Cardiac muscle cell (in vitro differentiated cells and primary cell): Measurements from ENCODE around the gene ADCY3. TPM values are rescaled to one million over a fixed set of nuclear protein-coding genes. Genes with fewer than 3 reads are reported as not detected.
A peak's percentile ranks its signal among the peaks of the same experiment; 100 is the strongest.

ENCODE experiments used
- DNase-seq, 2 donors: peaks; one replicate each; pipeline versions ENCODE4 v3.0.0 to v3.0.0-alpha.2; 2010 to 2017; ENCODE audit warnings: low read depth in 1 of 2, low spot score in 1 of 2
- H3K27ac ChIP-seq: fragments of 200-600 bp; sonication (generic); 2 replicates; pipeline ENCODE4 v1.5.1; 2016
- H3K27me3 ChIP-seq: fragments of 200-600 bp; sonication (generic); 2 replicates; pipeline ENCODE4 v1.6.0; 2016; ENCODE audit warnings: control low read depth
- H3K36me3 ChIP-seq: fragments of 200-600 bp; sonication (generic); 2 replicates; pipeline ENCODE4 v1.5.1; 2016; ENCODE audit warnings: control low read depth
- H3K4me1 ChIP-seq: fragments of 200-600 bp; sonication (generic); 2 replicates; pipeline ENCODE4 v1.8.1; 2017; ENCODE audit warnings: low read depth, mild to moderate bottlenecking, mixed run types
- H3K4me3 ChIP-seq: fragments of 200-600 bp; sonication (generic); 2 replicates; pipeline ENCODE4 v1.5.1; 2016; ENCODE audit warnings: mild to moderate bottlenecking
- H3K9me3 ChIP-seq: fragments of 200-600 bp; sonication (generic); 2 replicates; pipeline ENCODE4 v1.5.1; 2017; ENCODE audit warnings: low read depth, mild to moderate bottlenecking, control low read depth
- polyA plus RNA-seq: library from polyadenylated mRNA; unstranded; fragments of >200 nt; fragmentation: Nextera tagmentation; extraction: Ambion mirVana; gene quantifications from 2 replicates; pipeline ENCODE4 v1.2.1, GENCODE V29; 2016
- total RNA-seq: library from RNA; depleted of rRNA; stranded (reverse); fragments of >200 nt; gene quantifications from 2 replicates; pipeline ENCODE4 v1.2.3, GENCODE V29; 2016
- TF ChIP-seq, protein P1 (sequence below): IDR thresholded peaks from 2 replicates; pipeline ENCODE4 v1.5.1; 2012; ENCODE audit warnings: low read depth, mild to moderate bottlenecking, low read length

The ADCY3 gene
- total and polyA plus RNA-seq, 2 experiments from 2014 or later, result 2.3 to 9.2 TPM

DNA sequence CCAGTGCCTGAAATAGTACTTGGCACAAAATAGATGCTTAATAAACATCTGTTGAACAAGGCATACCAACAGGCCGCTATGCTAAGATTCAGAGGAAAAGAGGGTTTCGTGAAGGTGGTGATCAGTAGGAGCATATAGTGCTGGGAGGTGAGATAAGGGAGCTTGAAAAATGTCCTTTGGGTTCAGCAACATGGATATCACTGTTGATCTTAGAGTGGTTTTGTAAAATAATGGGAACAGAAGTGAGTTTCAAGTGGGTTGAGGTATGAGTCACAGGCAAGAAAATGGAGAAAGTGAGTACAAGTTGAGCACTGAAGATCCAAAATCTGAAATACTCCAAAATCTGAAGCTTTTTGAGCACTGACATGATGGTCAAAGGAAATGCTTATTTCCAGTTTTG lies 122.4 kb downstream of the ADCY3 start:
- H3K27ac ChIP-seq, result no peak overlapping the region
- no peak for DNase-seq
- TF ChIP-seq, protein P1, sequence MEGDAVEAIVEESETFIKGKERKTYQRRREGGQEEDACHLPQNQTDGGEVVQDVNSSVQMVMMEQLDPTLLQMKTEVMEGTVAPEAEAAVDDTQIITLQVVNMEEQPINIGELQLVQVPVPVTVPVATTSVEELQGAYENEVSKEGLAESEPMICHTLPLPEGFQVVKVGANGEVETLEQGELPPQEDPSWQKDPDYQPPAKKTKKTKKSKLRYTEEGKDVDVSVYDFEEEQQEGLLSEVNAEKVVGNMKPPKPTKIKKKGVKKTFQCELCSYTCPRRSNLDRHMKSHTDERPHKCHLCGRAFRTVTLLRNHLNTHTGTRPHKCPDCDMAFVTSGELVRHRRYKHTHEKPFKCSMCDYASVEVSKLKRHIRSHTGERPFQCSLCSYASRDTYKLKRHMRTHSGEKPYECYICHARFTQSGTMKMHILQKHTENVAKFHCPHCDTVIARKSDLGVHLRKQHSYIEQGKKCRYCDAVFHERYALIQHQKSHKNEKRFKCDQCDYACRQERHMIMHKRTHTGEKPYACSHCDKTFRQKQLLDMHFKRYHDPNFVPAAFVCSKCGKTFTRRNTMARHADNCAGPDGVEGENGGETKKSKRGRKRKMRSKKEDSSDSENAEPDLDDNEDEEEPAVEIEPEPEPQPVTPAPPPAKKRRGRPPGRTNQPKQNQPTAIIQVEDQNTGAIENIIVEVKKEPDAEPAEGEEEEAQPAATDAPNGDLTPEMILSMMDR, result no peak
- no peaks in the 10 kb centered on the region for H3K9me3 ChIP-seq
- no peaks in the 10 kb centered on the region for H3K27me3 ChIP-seq
- H3K4me1 ChIP-seq, result no peaks in the 10 kb centered on the region
- H3K36me3 ChIP-seq, result no peaks in the 10 kb centered on the region
- no peak overlapping the region for H3K4me3 ChIP-seq

DNA sequence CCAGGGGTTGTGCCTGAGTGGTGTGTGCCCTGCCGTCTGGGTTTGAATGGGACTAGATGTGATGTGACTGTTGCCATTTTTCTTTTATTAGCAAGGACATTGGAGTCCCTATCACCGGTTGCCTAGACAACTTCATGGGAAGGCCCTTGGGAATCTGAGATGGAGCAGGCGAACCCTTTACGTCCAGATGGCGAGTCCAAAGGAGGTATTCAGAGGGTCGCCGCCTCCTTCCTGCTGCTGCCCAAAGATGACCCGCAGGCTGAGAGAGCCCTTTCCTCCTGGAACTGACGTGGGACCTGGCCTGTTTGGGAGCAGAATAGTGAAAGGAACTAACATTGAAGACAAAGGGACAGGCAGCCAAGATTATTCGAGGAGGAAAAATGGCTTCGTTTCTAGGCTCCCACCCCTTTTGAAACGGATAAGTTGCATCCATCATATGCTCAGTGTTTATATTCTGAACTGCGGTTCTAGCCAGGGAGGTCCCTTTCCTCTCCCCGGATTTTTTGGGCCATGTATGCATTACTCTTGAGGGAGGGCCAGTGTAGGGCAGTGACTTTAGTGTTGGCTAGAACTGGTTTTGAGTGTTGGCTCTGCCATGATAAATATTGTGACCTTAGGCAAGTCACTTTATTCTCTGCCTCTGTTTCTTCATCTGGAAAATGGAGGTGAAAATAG lies 126.1 kb downstream of the ADCY3 start:
- Histone ChIP-seq H3K36me3 (no peaks in the 10 kb centered on the region), H3K27me3 (no peaks in the 10 kb centered on the region), H3K4me1 (peaks cover 7% of the 10 kb centered on the region), H3K27ac (no peak overlapping the region), H3K4me3 (peak overlapping the region; percentile 62), H3K9me3 (no peaks in the 10 kb centered on the region)
- peak; percentile 46 to 47 for DNase-seq
- TF ChIP-seq, protein P1, result no peak

DNA sequence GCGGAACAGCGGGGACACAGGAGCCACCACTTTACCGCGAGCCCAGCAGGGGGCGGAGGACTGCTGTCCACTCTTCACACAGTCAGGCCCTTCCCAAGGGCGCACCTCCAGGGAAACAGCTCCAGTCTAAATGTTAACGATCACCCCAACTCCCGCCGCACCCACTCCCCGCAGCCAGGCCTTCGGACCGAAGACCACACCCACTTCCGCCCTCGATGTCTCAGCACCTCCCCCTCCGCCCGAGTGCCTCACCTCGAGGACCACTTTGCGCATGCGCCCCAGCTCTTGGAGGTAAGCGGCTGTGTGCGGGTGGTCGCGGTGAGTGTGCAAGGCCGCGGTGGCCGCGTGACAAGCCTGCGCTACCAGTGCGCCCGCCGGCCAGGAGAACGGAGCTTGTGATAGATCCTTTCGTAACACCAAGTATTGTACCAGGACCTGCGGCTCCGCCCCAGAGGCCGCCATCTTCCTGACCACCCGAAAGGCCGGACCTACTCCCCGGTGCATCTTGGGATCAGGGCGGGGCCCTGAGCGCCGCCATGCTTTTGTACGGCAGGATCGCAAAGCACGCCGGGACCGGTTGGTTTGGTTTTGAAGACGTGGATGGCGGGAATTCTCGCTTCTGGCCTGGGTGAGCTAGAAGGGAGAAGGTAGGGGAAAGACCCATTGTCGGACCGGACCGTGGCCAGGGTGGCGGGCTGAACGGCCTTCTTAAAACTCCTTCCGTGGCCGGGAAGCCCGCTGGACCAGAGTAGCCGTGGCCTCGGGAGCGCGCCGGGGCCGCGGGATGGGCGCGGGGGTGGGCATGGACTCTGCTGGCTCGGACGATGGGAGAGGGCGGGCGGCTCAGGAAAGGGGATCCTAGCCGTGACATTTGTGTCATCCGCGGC lies 126.9 kb downstream of the ADCY3 start, which contains the start of the genes CENPO and PTRHD1:
CENPO (plus strand) TSS at position 552 of the 887 bp plus-strand sequence. CDS start 495 bp downstream, outside the sequence.
PTRHD1 (minus strand) TSS at position 518 of the 887 bp plus-strand sequence; CDS start at position 504, 14 bp downstream.
- Histone ChIP-seq H3K9me3 (no peaks in the 10 kb centered on the region), H3K4me3 (peak within 1 kb of the TSS; percentile 62), H3K36me3 (no peaks in the 10 kb centered on the region), H3K4me1 (peaks cover 7% of the 10 kb centered on the region), H3K27ac (peak within 1 kb of the TSS; percentile 98), H3K27me3 (no peaks in the 10 kb centered on the region)
- DNase-seq, result peak; percentile 98
- TF ChIP-seq, protein P1, result peak; percentile 63

DNA sequence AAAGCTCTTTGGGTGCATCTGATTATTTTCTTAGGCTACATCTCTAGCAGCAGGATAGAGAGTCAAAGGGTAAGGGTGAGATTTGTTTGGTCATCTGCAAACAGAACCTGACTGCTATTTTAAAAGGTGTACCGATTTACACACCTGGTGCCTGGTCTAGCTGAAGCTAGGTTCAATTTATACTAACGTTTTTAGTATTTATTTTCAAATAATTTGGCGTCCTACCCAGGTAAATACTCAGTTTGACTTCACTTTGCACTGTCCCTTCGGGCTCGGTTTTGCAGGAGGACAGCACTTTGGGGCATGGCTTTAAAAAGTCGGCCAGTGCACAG lies 127.5 kb downstream of the ADCY3 start:
- TF ChIP-seq, protein P1, result no peak
- Histone ChIP-seq H3K36me3 (no peaks in the 10 kb centered on the region), H3K27ac (peak overlapping the region; percentile 98), H3K4me3 (peak overlapping the region; percentile 62), H3K27me3 (no peaks in the 10 kb centered on the region), H3K4me1 (peaks cover 7% of the 10 kb centered on the region), H3K9me3 (no peaks in the 10 kb centered on the region)
- DNase-seq, result no peak

DNA sequence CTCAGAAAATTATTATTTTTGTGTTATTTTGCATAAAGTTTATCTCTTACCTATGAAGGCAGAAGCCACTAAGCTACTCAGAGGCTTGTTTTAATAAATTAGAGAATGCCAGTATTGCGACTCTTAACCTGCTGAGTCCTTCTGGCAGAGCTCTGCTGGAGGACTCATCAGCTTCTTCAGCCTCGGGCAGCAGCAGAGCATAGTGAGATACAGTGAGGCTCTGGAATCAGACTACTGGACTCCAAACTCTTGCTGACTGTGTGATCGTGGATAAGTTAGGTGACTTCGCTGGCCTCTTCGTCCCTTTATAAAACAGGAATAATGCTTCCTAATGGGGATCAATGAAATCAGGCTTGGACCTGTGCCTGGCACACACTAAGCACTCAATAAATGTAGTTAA lies 128.6 kb downstream of the ADCY3 start:
- Histone ChIP-seq H3K4me1 (peaks cover 7% of the 10 kb centered on the region), H3K27me3 (no peaks in the 10 kb centered on the region), H3K4me3 (no peak overlapping the region), H3K27ac (no peak overlapping the region), H3K36me3 (no peaks in the 10 kb centered on the region), H3K9me3 (no peaks in the 10 kb centered on the region)
- TF ChIP-seq, protein P1, result no peak
- no peak for DNase-seq
